T-helper 2 cell treated with Interferon-gamma antibody and Interleukin-4, amounts not matched to agents 100 ng/mL and 5 ng/mL, for 36 hours (primary cell): ENCODE data around the gene SDK2. TPM values are rescaled to one million over a fixed set of nuclear protein-coding genes. Genes with fewer than 3 reads are reported as not detected.

ENCODE experiments used
- intact Hi-C: fragments of 100-400 bp; cut with micrococcal nuclease; formaldehyde crosslinking; loops from one replicate; pipeline ENCODE4 v1.15.1; 2023
- total RNA-seq: library from RNA; stranded (reverse); gene quantifications from 2 replicates; pipeline ENCODE4 v1.2.3, GENCODE V29; 2022

Gene SDK2
- total RNA-seq, 1 donor from 2014 or later: 2.9 TPM

GRCh38 chr17:73541111-73541510 lies 103.1 kb downstream of the SDK2 start:
- intact Hi-C loops: no loop called here

GRCh38 chr17:73539166-73539565 lies 105.1 kb downstream of the SDK2 start:
- intact Hi-C loops: no loop called here

GRCh38 chr17:73538445-73538844 lies 105.8 kb downstream of the SDK2 start:
- intact Hi-C loops: no loop called here

- intact Hi-C loops: no loop called here
Observed at GRCh38 chr17:73536700-73537605, 107.3 kb downstream of the SDK2 start.

- intact Hi-C loops: no loop called here
Observed at GRCh38 chr17:73535746-73536145, 108.5 kb downstream of the SDK2 start.

GRCh38 chr17:73534209-73534909 lies 109.9 kb downstream of the SDK2 start:
- intact Hi-C loops: no loop called here

- intact Hi-C loops: no loop called here
Observed at GRCh38 chr17:73533781-73534180, 110.5 kb downstream of the SDK2 start.

- intact Hi-C loops: no loop called here
Observed at GRCh38 chr17:73533127-73533526, 111.1 kb downstream of the SDK2 start.

- intact Hi-C loops: no loop called here
Observed at GRCh38 chr17:73532421-73532901, 111.8 kb downstream of the SDK2 start.

GRCh38 chr17:73531158-73531557 lies 113.1 kb downstream of the SDK2 start:
- intact Hi-C loops: no loop called here

- intact Hi-C loops: no loop called here
Observed at GRCh38 chr17:73528679-73529078, 115.6 kb downstream of the SDK2 start.

- intact Hi-C loops: no loop called here
Observed at GRCh38 chr17:73526952-73527351, 117.3 kb downstream of the SDK2 start.

GRCh38 chr17:73524941-73525679 lies 119.1 kb downstream of the SDK2 start:
- intact Hi-C loops: no loop called here

GRCh38 chr17:73522696-73523095 lies 121.5 kb downstream of the SDK2 start:
- intact Hi-C loops: no loop called here

GRCh38 chr17:73522107-73522506 lies 122.1 kb downstream of the SDK2 start:
- intact Hi-C loops: no loop called here

- intact Hi-C loops: no loop called here
Observed at GRCh38 chr17:73521376-73521775, 122.9 kb downstream of the SDK2 start.

- intact Hi-C loops: no loop called here
Observed at GRCh38 chr17:73520369-73520761, 123.9 kb downstream of the SDK2 start.

GRCh38 chr17:73519714-73520368 lies 124.4 kb downstream of the SDK2 start:
- intact Hi-C loops: no loop called here

GRCh38 chr17:73519011-73519410 lies 125.2 kb downstream of the SDK2 start:
- intact Hi-C loops: no loop called here

- intact Hi-C loops: no loop called here
Observed at GRCh38 chr17:73516431-73516830, 127.8 kb downstream of the SDK2 start.
